ENCODE results near the gene DCLK1. TPM values are rescaled to one million over a fixed set of nuclear protein-coding genes. Genes with fewer than 3 reads are reported as not detected.

Gene DCLK1
- total RNA-seq, 4 donors from 2014 or later: 11.7 to 51.4 (median 15.8) TPM

- Histone ChIP-seq H3K9me3 (no peaks in the 10 kb centered on the region), H3K27me3 (no peaks in the 10 kb centered on the region), H3K36me3 (no peaks in the 10 kb centered on the region), H3K27ac (no peak overlapping the region), H3K4me1 (no peaks in the 10 kb centered on the region), H3K4me3 (no peak overlapping the region)
- TF ChIP-seq POLR2A (IDR thresholded peaks at IDR 0.05) (no peak), EP300 (IDR thresholded peaks at IDR 0.05) (no peak), POLR2AphosphoS5 (IDR thresholded peaks at IDR 0.05) (no peak)
- TF ChIP-seq, protein P1, sequence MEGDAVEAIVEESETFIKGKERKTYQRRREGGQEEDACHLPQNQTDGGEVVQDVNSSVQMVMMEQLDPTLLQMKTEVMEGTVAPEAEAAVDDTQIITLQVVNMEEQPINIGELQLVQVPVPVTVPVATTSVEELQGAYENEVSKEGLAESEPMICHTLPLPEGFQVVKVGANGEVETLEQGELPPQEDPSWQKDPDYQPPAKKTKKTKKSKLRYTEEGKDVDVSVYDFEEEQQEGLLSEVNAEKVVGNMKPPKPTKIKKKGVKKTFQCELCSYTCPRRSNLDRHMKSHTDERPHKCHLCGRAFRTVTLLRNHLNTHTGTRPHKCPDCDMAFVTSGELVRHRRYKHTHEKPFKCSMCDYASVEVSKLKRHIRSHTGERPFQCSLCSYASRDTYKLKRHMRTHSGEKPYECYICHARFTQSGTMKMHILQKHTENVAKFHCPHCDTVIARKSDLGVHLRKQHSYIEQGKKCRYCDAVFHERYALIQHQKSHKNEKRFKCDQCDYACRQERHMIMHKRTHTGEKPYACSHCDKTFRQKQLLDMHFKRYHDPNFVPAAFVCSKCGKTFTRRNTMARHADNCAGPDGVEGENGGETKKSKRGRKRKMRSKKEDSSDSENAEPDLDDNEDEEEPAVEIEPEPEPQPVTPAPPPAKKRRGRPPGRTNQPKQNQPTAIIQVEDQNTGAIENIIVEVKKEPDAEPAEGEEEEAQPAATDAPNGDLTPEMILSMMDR (IDR thresholded peaks at IDR 0.05): no peak
- DNase-seq (ENCODE audit: low spot score in 2 of 2): no peak
- WGBS: 34% methylated on average over 4 of the region's 4 CpGs
Observed at GRCh38 chr13:36098080-36098479, 33.1 kb downstream of the DCLK1 start.

GRCh38 chr13:36096461-36097416, 34.4 kb downstream of the DCLK1 start:
- no peak overlapping the region for H3K4me3 ChIP-seq
- no peak overlapping the region for H3K27ac ChIP-seq
- TF ChIP-seq EP300 (IDR thresholded peaks at IDR 0.05) (no peak), POLR2AphosphoS5 (IDR thresholded peaks at IDR 0.05) (no peak), POLR2A (IDR thresholded peaks at IDR 0.05) (no peak)
- TF ChIP-seq, protein P1 (IDR thresholded peaks at IDR 0.05): no peak
- no peaks in the 10 kb centered on the region for H3K36me3 ChIP-seq
- no peaks in the 10 kb centered on the region for H3K27me3 ChIP-seq
- no peaks in the 10 kb centered on the region for H3K9me3 ChIP-seq
- WGBS: 74% methylated on average over 5 of the region's 5 CpGs
- no peaks in the 10 kb centered on the region for H3K4me1 ChIP-seq
- no peak for DNase-seq (ENCODE audit: low spot score in 2 of 2)

DNA sequence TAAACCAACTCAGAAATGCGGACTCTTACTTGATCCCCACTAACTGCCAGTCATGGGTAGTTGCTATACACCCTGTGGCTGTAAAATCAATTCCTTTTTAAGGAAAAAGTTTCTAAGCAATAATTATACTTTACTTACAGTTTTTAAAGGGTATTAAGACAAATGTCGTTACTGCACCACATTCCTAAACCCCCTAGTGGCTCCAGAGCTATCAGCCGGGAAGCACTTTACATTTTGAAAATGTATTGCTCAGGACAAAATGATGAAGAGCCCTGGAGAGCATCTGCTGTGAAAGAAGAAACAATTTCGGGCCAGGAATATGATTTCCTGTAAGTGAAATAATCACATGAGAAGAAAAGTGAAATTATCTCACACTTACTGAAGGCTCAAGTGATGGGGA, 36.7 kb downstream of the DCLK1 start:
- H3K27ac ChIP-seq: no peak overlapping the region
- H3K36me3 ChIP-seq: no peaks in the 10 kb centered on the region
- peaks cover 7% of the 10 kb centered on the region for H3K4me1 ChIP-seq
- H3K9me3 ChIP-seq: no peaks in the 10 kb centered on the region
- WGBS: 59% methylated on average over 4 of the region's 4 CpGs
- TF ChIP-seq, protein P1 (IDR thresholded peaks at IDR 0.05): no peak
- no peak for TF ChIP-seq POLR2A (IDR thresholded peaks at IDR 0.05)
- TF ChIP-seq POLR2AphosphoS5 (IDR thresholded peaks at IDR 0.05): no peak
- TF ChIP-seq EP300 (IDR thresholded peaks at IDR 0.05): no peak
- no peak overlapping the region for H3K4me3 ChIP-seq
- no peaks in the 10 kb centered on the region for H3K27me3 ChIP-seq
- no peak for DNase-seq (ENCODE audit: low spot score in 2 of 2)

DNA sequence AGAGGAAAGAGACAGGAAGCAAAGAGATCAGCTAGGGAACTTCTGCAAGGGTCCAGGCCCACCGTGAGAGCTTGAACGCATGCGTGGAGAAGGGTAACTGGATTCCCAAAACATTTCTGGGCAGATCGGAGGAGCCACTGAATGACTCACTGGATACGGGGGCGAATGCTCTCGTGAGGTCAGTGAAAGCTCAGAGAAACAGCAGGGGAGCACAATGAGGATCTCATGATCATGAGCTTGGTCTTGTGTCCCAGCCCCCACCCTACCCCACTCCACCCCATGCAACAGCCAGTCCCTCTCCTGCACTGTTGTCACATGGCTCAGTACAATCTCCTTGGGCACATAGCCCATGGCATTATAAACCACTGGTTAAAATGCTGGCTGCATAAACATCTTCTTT, 40.6 kb downstream of the DCLK1 start:
- no peaks in the 10 kb centered on the region for H3K36me3 ChIP-seq
- H3K4me1 ChIP-seq: peaks cover 7% of the 10 kb centered on the region
- no peak overlapping the region for H3K4me3 ChIP-seq
- DNase-seq (ENCODE audit: low spot score in 2 of 2): no peak
- H3K27ac ChIP-seq: peak overlapping the region; percentile 69
- no peaks in the 10 kb centered on the region for H3K27me3 ChIP-seq
- TF ChIP-seq, protein P1 (IDR thresholded peaks at IDR 0.05): no peak
- TF ChIP-seq EP300 (IDR thresholded peaks at IDR 0.05) (no peak), POLR2AphosphoS5 (IDR thresholded peaks at IDR 0.05) (no peak)
- 82% methylated on average over 7 of the region's 7 CpGs for WGBS
- no peaks in the 10 kb centered on the region for H3K9me3 ChIP-seq

- TF ChIP-seq, protein P1 (IDR thresholded peaks at IDR 0.05): no peak
- TF ChIP-seq POLR2A (IDR thresholded peaks at IDR 0.05) (no peak), POLR2AphosphoS5 (IDR thresholded peaks at IDR 0.05) (no peak), EP300 (IDR thresholded peaks at IDR 0.05) (no peak)
- Histone ChIP-seq H3K4me1 (peaks cover 7% of the 10 kb centered on the region), H3K36me3 (no peaks in the 10 kb centered on the region), H3K9me3 (no peaks in the 10 kb centered on the region), H3K4me3 (no peak overlapping the region), H3K27ac (no peak overlapping the region), H3K27me3 (no peaks in the 10 kb centered on the region)
- WGBS: 79% methylated on average over 7 of the region's 7 CpGs
- no peak for DNase-seq (ENCODE audit: low spot score in 2 of 2)
Observed at GRCh38 chr13:36089130-36089647, 42.0 kb downstream of the DCLK1 start.

Measured in suprapubic skin (tissue), 4 donors.